Measurements from ENCODE around the gene GTF2F2. TPM values are rescaled to one million over a fixed set of nuclear protein-coding genes. Genes with fewer than 3 reads are reported as not detected.
A peak's percentile ranks its signal among the peaks of the same experiment; 100 is the strongest.
"Not testable (repeated sequence)": the region's sequence is repeated elsewhere in the genome, so short reads cannot be mapped to it uniquely, and the experiment has no call there.

The GTF2F2 gene
- total RNA-seq, 1 donor from 2014 or later = 19.4 TPM

DNA sequence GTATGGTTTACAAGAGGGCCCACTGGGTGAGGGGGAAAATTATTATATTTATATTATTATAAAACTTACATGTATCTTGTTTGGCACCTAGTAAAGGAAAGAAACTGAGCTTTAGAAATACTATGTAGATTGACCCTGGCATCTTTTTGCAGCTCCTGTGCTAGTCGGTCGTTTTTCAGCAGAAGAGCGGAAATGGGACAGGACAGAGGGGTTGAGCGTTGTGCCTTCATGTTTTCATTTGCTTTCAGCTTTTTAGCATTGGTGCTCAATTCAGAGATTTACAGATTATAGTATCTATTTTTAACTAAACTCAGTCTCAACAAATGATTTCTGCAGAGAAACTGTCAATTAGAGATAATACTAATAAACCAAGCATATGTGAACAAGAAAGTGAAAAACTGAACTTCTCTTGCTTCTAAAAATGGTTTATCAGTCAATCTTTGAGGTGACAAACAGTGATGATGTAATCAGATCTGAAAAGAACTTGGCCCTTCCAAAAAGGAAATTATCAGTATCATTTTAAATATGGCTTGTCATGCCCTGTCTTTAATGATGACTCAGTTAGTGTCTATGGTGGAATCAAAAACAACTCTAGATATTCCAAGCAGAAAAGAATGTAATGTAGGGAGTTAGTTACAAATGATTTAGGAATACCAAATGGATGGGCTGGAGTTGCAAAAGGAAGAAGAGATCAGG, 137.5 kb downstream of the GTF2F2 start:
- DNase-seq = no peak

DNA sequence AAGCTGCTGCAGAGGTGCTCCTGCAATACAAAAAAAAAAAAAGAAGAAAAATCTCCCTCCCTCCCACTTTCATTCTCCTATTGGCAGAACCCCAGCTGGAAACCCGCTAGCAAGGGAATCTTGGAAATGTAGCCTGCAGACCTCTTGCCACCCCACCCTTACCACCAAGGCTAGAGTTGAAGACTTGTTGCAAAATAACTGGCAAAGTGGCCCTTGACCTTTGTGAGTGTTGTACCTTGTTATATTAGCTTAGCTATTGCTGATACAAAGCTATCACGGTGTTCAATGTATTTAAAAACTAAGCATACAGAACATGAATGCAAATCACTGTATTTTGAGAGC, 138.0 kb downstream of the GTF2F2 start:
- DNase-seq = no peak

DNA sequence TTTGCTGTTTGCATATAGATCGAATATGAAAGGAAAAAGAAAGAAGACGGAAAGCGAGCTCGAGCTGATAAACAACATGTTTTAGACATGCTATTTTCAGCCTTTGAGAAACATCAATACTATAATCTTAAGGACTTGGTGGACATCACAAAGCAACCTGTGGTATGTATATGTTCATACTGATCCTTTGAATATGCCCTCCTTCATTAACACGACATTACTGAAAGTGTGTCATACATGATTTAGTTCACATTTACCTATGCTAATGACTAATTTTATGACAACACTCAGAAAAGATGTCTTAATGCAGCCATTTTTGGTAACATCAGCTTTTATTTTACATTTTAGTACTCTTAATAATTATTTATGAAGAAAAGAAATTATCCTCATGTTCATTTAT, 146.9 kb downstream of the GTF2F2 start:
- DNase-seq = no peak

DNA sequence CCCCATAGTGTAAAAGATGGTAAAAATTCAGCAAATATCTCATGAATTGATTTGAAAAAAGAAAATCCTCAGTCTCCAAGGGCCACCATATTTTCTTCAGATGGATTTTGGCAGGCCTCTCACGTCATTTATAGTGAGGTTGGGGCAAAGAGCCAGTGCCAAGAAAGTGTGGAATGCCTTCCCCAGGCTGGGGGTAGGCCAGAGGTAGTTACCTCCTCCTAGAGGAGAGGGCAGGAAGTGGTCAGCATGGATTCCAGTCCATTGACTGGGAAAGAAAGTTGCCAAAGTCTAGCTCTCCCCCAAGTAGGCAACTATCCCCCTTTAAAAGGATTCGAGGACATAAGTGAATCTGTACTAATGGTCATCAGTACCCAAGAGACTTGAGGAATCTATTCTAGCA, 148.9 kb downstream of the GTF2F2 start:
- DNase-seq = no peak

DNA sequence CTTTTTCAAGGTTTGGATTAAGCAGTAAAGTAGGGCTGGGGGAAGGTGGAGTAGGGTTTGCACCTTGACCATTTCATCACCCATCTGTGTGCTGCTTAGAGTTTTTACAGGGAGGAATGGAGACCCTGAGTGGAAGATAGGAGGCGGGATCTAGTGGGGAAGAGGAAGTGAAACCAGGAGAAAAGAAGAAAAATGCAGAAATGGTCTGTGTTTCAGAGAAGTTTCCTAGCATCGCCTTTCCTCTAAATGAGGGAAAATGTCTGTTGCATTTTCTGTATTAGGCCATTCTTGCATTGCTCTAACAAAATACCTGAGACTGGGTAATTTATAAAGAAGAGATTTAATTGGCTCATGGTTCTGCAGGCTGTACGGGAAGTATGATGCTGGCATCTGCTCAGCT, 156.6 kb downstream of the GTF2F2 start:
- no peak for DNase-seq

DNA sequence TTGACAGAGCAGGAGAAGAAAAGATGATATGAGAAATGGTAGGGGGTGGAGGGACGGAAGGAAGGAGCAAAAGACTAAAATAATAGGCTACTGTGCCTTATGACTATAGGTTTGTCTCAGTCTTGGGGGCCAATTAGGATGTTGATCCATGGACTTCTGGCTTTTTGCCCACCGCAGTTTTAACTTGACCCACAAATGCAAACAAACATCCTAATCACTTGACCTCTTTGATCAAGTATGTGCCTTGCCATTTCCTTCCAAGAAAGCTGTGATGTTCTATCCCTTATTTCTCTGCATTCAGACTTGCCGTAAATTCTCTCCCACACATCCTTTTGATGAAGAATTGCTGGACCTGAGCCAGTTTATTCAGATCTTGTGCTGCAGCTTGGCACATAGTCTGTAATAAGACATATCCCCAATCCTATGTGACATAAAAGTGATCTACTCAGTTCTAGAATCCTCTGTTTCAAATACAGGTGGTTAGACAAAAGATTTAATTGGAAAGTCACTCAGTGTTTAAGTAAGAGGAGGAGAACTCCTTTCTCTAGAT, 157.9 kb downstream of the GTF2F2 start:
- DNase-seq = peak; percentile 12

DNA sequence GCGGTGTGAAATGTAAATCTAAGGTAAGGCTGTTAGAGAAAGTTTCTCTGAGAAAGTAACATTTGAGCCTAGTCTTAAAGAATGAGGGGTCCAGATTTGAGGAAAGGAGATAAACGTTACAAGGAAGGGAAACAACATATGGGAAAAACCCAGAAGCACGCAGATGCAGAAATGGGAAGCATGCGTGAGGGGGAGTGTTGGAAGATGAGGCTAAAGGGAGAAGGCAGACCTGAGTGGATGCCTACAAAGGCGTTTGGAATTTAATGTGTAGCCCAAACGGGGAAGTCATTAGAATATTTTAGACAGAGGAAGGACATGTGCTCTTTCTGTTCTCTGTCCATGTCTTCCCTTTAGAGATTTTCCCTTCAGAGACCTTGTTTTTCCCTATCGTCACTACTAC, 159.7 kb downstream of the GTF2F2 start:
- DNase-seq = no peak

DNA sequence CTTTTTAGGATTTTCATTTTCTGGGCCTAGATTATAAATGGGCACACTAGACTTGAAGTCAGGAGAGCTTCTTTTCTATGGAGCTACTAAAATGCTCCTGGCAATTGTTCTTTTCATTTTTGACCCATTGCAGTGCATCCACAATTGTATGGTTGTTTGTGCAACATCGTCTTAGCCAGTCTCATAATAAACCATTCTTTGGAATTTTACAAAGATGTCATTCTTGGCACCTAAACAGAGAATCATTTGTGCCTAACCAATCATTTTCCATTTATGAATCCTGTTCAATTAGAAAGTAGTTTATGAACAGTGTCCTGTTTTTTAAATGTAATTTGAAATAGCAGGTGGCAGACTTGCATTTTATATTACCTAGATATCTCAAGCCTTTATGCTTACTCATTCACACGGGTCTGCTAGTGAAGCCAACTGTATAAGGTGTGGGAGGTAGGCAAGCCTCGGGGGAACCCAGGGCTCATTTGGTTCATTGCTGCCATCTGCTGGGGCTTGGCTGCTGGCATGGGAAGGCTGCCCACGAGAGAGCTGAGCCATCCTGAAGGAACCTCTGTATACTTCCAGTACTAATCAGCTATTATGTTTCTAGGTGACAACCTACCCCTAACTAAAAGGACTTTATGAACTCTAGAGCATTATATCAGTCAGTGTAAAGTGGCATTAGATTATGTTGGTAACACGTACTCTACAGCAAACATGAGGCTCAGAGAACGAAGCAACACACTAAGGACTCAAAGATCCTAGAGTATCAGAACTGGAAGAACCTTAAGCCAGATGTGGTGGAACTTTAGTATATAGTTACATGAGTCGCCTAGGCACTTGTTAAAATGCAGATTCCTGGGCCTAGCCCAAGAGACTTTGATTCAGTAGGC, 160.7 kb downstream of the GTF2F2 start:
- DNase-seq = peak; percentile 67

DNA sequence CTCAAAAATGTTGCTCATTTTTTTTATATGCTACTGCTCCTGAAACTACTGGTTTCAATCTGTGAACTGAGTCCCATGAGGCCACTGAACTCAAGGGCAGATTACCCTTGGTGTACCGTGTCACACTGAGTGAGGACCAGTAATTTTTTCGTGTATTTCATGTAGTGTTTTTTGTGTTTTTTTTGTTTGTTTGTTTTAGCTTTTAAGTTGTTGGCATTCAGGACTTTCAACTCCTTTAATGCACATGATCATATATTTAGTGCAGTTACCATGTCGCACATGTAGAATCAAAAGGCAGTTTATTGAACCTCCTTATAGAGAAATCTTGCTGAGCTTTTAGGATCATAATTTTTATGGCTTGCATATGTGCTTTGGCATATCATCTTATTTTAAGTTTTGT, 162.7 kb downstream of the GTF2F2 start:
- DNase-seq = no peak

DNA sequence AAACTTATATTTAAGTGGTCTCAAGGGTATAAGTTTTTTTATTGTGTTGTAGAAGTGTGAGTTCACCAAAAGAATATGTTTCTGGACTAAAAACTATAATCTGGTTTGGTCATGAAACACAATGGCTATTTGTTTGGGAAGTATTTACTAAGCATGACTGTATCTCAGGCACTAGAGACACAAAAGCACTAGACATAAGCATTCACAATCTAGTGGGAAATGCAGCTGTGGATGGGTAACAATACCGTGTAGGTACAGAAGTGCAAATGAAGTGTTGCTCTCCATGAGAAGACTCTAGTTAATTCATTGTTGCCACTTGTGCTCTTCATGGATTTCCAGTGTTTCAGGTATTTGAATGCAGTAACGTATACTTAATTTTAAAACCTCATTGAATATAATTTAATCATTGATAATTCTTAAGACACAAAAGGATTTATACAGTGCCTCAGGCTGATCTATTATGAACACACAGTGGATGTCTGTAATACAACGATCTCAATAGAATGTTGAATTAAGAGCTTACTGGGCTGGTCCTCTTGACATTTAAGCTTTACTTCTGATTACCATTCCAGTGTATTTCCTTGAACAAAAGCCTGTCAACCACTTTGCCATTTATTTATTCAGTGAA, 169.7 kb downstream of the GTF2F2 start:
- DNase-seq = no peak

DNA sequence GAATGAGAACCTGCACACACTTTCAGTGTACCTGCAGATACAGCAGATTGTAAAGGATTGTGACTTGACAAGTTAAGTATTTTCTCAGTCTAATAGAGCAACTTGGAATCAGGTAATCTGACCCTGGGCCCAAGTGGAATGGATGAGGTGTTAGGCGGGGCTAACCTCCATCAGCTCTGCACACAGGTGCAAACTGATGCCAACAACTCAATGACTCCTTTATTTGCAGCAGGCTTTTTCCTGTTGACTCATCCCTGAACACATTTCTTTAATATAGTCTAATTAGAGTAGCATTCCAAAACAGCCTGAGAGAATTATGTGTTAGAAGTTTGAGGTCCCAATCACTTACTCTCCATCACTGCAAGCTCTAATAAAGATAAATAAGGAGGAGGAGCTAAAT, 171.9 kb downstream of the GTF2F2 start:
- no peak for DNase-seq

DNA sequence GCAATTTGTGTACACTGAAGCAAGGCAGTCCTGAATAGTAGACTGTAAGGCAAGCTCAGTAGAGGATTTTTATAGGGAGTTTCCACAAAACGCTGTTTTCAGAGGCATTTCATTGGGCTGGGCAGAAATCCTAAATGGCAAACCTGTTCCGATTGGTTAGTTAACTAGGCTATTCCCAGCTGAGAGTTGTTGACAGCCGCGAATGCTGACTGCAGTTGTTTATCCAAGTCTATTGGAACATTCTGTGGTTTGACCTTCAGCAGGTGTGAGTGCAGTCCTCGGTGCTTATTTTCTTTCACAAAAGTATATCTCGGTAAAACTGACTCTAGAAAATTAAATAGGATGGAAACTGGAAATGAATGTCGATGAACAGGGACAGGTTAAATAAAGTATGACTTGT, 175.2 kb downstream of the GTF2F2 start:
- peak; percentile 62 for DNase-seq

DNA sequence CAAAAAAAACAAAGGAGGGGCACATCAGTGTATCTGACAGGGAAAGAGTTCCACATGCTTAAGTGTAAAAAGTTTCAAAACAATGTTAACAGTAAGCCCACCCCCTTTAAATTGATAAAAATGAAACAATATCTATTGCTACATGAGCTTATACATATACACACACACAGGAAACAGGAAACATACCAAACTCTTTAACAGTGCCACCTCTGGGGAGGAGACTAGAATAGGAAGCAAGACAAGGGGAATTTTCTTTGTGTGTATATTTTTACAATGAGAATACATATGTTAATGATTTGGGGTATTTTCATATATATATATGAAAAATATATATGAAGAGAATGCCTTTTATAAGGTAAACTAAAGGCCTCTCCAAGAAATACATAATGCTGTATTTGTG, 175.9 kb downstream of the GTF2F2 start:
- no peak for DNase-seq

DNA sequence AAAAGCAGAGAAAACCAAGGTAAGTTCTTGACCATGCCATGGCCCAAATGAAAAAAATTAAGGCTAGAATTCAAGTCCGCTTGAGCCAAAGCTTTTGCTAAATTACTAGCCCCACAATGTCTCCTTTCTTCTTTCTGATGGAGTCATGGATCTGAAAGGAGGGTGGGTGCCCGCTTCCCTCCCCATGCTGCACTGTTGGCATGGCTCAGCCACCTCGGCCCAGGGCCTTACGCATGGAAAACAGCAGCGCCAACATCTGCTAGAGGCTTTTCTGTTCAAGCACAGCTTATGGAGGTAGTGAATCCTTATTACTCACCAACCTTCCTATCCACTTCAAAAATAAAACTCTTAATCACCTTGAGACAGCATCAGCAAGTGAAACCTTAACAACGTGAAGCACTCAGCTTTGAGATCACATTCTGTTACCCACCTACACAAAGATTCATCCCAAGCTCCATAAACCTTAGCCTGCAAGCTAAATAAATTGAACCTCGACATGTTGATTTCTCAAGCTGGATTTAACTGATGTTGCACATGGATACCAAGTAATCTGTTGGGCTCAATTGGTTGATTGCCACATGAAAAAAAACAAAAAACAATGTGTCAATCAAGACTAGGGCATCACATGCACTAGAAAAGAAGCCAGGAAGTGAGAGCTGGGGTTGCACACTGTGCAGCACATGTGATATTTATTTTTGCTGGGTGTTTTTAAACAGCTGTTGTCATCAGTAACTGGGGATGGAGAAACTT, 177.3 kb downstream of the GTF2F2 start:
- no peak for DNase-seq

DNA sequence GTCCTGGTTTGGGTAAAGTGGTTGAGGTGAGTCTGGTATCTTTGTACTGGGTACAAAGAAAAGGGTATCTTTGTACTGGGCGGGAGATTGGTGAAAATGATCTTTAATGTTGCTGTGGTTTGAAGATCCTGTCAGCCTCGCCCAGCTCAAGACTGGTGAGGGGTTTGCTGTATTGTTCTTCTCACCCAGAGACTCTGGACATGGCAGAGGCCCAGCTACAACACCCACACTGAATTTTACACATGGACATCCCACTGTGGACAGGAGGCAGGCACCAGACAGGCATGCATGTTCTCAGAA, 177.8 kb downstream of the GTF2F2 start:
- DNase-seq = no peak

DNA sequence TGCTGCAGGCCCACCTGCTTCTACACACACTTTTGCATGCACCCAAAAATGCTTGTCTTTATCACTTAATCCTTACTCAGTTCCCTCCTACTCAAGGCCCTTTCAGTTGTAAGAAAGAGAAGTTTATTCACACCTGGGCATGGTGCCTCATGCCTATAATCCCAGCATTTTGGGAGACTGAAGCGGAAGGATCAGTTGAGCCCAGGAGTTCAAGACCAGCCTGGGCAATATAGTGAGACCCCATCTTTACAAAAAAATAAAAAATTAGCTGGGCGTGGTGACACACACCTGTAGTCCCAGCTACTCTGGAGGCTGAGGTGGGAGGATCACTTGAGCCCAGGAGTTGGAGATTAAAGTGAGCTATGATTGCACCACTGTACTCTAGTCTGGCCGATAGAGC, 178.2 kb downstream of the GTF2F2 start:
- DNase-seq = not testable (repeated sequence)

DNA sequence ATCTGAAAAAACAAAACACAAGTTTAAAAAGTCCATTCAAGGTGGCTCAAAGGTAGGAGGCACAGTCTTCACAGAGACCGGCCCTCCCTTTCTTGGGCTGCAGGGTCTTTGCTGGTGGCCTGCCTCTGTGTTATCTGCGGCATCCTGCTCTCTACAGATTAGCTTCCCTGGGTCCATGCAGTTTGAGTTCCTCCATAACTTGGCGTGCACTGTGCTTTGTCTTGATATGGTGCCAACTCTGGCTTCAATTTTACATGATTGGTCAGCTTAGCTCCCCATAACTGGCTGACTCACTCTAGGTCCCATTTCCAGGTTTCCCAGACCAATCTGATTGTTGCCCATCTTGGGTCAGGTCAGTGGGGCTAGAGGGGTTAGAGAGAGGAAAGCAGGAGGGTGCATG, 178.9 kb downstream of the GTF2F2 start:
- no peak for DNase-seq

DNA sequence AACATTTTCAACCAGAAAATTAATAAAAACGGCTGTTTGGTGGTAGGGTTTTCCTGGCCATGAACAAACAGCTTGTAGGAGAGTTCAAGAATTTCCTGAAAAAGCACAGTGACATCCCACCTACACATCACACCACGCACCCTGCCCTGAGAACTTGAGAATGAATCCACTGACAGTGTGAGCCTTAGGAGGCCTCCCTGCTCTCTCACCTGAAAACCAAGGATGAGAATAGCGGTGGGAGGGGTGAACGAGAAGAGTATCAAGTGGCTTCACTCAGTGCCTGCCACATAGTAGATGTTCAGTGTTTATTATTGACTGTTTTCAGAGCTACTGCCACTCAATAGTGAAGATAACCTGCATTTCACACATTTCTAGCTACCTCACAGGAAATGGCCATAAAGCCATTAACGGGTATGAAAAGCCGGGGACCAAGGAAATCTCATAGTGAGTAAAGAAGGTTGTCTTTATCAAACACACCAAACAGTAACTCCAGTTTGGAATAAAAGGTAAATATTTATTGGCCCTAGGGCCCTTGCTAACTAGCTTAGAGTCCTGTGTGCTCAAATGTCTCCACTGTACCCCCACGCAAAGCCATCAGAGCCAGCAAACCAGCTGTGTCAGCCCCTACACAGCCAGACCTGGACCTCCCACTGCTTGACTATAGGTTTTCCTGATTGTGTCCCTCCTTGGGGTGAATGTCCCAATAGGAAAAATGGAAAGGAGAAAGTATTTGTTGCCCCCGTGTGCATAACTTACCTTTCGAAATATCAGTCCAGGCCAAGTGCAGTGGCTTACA, 180.1 kb downstream of the GTF2F2 start:
- DNase-seq = no peak

DNA sequence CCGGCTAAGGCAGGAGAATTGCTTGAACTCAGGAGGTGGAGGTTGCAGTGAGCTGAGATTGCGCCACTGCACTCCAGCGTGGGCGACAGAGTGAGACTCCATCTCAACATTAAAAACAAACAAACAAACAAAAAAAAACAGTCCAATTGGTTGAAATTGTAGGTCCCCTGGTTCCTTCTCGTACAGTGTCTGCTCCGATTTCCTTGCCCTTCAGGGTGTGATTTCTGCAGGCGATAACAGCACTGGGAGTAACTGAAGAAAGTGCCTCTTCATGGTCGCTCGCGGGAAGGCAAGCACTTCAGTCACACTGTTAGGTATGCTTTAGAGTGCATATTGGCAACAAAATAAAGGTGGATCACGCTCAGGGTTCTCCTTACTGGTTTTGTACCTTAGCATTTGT, 181.0 kb downstream of the GTF2F2 start:
- no peak for DNase-seq

DNA sequence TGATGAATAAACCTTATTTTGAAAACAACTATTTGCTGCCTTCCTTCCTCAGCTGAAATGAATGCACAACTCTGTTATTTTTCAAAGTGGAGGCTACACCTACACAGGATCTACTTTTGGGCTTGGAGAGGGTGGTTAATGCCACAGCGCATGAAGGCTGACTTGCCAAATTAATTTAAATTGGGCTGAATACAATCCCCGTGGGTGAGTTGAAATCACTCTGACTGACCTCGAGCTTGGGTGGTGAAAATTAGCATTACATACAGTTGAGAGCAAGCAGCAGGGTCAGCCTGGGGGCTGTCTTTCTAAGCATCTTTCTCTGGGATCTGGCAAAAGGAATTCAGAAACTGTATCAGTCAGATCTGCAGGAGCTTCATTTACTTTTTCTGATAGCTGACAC, 182.2 kb downstream of the GTF2F2 start:
- no peak for DNase-seq

DNA sequence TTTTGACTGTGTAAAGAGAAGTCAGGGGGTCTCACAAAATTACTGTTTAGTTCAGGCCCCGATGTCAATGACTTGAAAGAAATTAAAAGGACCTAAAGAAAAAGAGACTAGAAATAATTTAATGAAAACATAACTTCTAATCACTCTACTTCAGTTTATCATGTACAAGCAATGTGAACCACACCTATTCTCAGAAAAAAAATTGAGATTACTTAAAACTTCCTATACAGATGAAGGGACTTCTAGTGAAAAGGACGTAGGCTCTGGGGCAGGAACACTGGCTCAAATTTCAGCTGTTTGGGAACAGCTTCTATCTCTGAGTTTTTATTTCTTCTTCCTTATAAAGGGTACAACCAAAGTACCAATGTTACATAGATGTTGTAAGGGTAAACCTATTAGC, 182.7 kb downstream of the GTF2F2 start:
- no peak for DNase-seq

DNA sequence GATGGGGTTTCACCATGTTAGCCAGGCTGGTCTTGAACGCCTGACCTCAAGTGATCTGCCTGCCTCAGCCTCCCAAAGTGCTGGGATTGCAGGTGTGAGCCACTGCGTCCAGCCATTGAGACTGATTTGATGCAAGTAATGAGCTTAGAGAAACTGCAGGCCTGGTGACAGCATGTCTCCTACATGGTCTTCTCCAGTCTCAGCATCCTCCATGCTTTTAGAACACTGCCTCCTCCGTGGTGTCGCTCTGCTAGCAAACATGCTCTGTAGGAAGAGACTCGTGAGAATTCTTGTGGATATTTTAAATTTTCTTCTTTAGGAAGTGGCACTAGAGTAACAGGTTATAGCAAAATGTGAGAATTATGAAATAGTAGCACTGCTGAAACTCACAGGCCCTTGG, 183.6 kb downstream of the GTF2F2 start:
- no peak for DNase-seq

Measured in tongue (tissue), 2 donors.